HCT116 (cell line): ENCODE measurements around the gene PCBP3.

ENCODE experiments used
- CEBPB ChIP-seq: IDR thresholded peaks from 2 replicates; pipeline ENCODE4 v1.6.1; 2012; ENCODE audit warnings: low read depth
- CTCF ChIP-seq, 3 experiments: fragments of 200-600 bp in 1 of 3; sonication (generic) in 1 of 3; IDR thresholded peaks in 2 of 3; conservative IDR thresholded peaks in 1 of 3; 2 replicates each; pipeline ENCODE4 v1.5.1; 2012 to 2017; ENCODE audit warnings: low read depth in 2 of 3, low read length in 2 of 3, antibody characterized with exemption in 1 of 3, borderline replicate concordance in 1 of 3, control low read depth in 1 of 3, mild to moderate bottlenecking in 1 of 3, mixed read lengths in 1 of 3, mixed run types in 1 of 3, moderate library complexity in 1 of 3; ENCODE audit not compliant: insufficient read depth in 1 of 3
- EZH2phosphoT487 ChIP-seq: fragments of 200-600 bp; IDR thresholded peaks from 2 replicates; pipeline ENCODE4 v1.6.1; 2018; ENCODE audit warnings: antibody characterized with exemption, borderline replicate concordance
- POLR2A ChIP-seq: IDR thresholded peaks from 2 replicates; pipeline ENCODE4 v1.7.0; 2011; ENCODE audit warnings: borderline replicate concordance; ENCODE audit not compliant: insufficient read depth, insufficient read length; ENCODE audit errors: extremely low read depth

- TF ChIP-seq POLR2A, result no peak
- TF ChIP-seq EZH2phosphoT487, result no peak
- TF ChIP-seq CTCF (IDR thresholded peaks at IDR 0.05 in 2 of 3, conservative IDR thresholded peaks at IDR 0.05 in 1 of 3; ENCODE audit: borderline replicate concordance in 1 of 3, insufficient read depth in 1 of 3, low read depth in 2 of 3, low read length in 2 of 3), result no peak
- no peak for TF ChIP-seq CEBPB
Observed at GRCh38 chr21:45794027-45794426, 150.5 kb downstream of the PCBP3 start.
